DMS153 treated with DMSO at 0.1 percent for 48 hours (cell line): Measurements from ENCODE around the gene GBP5.
"Not testable (repeated sequence)": the region's sequence is repeated elsewhere in the genome, so short reads cannot be mapped to it uniquely, and the experiment has no call there.

ENCODE experiments used
- DNase-seq: peaks from one replicate; lab custom pipeline; 2025; ENCODE audit not compliant: unreplicated experiment; lab: John Stamatoyannopoulos, UW

The GBP5 gene

GRCh38 chr1:89272269-89273041 lies at the start of gene GBP5:
TSS of gene GBP5 (minus strand) at chr1:89272860. CDS start at chr1:89269555, 3,305 bp downstream.
- DNase-seq: not testable (repeated sequence)

DNA sequence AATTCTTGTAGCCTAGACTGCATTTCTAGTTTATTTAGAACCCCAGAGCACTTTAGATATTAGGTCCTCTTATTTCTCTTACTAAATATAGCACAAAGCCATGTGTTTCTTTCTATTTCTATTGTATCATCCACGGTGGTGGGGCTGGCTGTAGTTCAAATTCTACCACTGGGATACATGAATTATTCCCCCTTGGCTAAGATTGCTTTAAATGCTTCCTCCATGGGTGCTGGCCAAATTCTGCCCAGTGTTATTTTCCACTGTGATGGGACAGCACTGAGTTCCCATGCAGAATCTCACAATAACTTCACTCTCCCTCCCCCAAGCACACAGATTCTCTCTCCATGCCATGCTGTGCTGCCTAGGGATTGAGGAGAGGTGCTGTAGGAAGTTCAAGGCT lies 49.7 kb upstream of the GBP5 start:
- DNase-seq: no peak

- no peak for DNase-seq
Observed at GRCh38 chr1:89312572-89312971, 39.9 kb upstream of the GBP5 start.

GRCh38 chr1:89311757-89312156 lies 39.1 kb upstream of the GBP5 start:
- no peak for DNase-seq

DNA sequence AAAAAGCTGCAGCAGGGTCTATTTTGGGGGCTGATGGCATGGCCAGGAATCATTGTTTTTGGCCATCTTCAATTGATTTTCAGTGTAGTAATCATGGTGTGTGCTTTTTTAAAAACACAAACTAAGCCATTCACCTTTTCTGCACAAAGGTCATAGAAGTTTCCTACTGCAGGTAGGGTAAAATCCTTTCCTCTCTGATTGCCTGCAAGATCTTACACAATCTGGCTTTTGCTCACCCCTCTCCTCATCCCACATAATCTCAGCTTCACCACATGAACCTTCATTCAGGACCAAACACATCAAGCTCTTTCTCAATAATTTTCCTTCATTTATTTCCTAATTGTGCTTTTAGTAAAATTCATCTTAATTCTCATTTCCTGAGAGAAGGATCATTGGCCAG lies 38.3 kb upstream of the GBP5 start:
- no peak for DNase-seq

DNA sequence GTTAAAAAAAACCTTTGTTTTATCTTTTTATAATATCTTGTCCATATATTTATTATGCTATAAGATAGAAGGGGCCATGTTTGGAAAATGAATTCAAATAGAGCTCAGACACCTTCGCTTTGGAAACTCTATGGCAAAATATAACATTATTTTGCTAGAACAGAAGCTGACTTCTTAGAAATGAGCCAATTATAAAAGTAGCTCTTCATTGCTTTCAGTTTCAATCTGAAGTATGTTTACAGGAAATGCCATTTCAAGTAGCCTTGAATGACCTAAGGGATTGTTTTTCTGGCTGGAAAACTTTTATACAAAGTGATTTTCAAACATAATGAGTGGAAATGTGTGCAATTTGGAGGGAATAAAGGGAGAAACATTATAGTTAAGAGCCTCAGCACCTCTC lies 37.8 kb upstream of the GBP5 start:
- no peak for DNase-seq

GRCh38 chr1:89309828-89310227 lies 37.2 kb upstream of the GBP5 start:
- no peak for DNase-seq

- no peak for DNase-seq
Observed at GRCh38 chr1:89306273-89306672, 33.6 kb upstream of the GBP5 start.

DNA sequence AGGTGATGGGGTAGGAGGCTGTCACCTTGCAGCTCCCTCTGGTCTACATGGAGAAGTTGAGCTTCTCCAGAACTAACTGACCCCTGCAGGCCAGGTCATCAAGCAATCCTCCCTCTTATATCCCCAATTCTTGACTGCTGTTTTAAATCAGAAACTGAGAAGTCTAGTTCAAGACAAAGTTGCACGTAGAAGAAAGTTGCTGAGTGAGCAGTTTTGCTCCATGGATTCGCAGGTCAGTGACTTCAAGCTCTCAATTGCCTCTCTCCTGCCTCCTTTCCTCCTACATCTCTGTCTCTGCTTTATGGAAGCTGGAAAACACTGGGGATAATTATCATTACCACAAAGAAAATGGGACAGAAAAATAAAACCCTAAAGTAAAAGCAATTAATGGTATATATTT lies 32.8 kb upstream of the GBP5 start:
- no peak for DNase-seq

DNA sequence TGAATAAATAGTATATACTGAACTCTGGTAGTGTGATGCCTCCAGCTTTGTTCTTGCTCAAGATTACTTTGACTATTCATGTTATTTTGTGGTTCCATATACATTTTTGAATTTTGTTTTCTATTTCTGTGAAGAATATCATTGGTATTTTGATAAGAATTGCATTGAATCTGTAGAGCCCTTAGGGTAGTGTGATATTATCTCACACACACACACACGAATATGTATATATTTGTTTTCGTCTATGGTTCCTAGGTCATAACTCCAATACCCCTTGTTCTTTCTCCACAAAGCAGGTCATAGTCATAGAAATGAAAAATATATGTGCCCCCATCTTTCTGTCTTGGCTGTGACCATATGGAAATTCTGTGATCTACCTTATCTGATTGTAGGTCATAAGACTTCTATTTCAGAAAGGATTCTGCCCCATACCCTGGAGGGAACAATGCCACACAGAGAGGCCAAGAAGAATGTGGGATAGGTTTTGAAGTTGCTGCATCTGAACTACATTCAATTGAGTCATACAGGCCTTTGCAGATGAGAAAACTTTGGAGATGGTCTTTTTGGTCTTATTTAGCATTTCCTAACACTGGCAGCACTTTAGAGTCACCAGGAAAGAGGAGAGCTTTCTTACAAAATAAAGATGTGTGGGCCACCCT lies 32.0 kb upstream of the GBP5 start:
- DNase-seq: no peak

- no peak for DNase-seq
Observed at GRCh38 chr1:89302697-89303332, 30.2 kb upstream of the GBP5 start.

- DNase-seq: not testable (repeated sequence)
Observed at GRCh38 chr1:89299739-89300463, 27.2 kb upstream of the GBP5 start.

DNA sequence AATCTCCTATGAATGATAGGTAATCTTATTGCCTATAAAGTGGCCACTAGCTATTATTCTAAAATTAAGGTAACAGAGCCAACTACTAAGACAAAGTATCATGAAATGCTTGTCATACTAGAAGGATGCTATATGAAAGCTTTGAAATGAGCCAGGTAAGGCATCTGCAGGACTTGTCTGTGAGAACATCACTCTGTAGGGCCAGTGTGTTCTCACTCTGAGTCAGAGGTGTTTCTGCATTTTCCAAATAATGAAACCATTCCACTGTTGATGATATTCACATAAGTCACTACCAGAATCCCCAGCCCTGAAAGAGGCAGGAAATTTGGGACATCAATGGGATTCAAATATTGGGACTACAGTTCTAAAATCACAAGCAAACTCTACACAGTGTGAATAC lies 25.8 kb upstream of the GBP5 start:
- DNase-seq: no peak

GRCh38 chr1:89295187-89295586 lies 22.5 kb upstream of the GBP5 start:
- no peak for DNase-seq

DNA sequence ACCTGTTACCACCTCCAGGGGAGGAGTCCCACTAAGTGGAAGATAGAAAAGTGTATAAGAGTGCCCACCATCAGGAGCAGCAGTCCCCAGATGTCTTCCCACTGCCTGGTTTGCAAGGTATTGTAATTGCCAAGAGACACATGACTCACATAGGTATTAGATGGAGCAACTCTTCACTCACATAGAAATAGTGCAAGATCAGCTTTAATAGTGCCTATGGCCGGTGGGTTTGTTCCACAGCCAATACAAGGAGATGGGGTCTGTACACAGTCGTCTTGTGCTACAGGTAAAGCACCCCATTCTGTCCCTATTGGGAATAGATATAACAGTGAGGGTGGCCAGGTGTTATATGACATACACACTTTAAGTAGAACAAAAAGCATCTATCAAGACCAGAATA lies 18.6 kb upstream of the GBP5 start:
- no peak for DNase-seq

DNA sequence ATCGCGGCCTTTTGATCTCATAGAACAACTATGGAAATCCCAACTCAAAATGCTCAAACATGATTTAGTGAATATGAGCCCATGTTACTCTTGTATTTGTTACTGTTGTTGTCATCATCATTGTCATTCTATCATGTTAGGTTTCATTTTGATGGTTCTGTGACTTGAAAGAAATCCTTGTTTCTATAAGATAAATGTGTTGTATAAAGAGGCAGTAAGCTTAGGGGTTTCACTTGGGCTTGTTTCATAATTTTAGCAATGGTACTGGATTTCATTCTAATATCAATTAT lies 15.3 kb upstream of the GBP5 start:
- DNase-seq: no peak

DNA sequence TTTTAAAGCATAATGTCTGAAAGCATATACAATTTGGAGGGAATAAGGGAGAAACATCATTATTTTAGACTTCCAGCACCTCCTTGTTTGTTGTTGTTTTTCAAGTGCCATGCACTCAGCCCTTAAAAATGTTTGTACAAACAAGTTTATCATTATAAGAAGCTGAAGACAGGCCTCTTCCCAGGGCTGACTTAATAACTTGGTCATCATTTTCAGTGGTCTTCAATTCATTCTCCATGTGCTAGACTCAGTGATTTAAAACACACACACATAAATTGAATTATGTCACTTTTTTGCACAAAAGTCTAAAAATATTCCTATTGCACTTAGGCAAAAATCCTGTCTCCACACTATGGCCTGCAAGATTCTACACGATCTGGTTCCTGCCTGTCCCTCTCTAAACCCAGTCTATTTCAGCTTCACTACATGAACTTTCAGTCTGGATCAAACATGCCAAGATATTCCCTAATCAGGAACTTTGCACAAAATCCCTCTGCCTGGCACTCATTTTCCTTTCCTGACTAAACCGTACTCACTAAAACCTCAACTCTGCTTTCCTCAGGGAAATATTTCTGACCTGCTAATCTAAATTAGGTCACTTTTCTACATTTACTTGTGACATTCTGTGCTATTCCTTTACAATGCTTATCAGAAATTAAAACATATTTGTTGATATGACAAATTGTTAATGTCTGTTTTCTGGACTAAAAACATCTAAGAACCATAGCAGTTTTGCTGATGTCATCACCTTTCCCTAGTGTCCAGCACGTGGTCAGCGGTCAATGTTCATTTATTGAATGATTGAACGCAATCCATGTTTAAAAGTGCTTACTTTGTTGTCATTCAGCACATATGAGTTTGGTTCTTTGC lies 14.8 kb upstream of the GBP5 start:
- DNase-seq: no peak

- DNase-seq: no peak
Observed at GRCh38 chr1:89286549-89287180, 14.0 kb upstream of the GBP5 start.

DNA sequence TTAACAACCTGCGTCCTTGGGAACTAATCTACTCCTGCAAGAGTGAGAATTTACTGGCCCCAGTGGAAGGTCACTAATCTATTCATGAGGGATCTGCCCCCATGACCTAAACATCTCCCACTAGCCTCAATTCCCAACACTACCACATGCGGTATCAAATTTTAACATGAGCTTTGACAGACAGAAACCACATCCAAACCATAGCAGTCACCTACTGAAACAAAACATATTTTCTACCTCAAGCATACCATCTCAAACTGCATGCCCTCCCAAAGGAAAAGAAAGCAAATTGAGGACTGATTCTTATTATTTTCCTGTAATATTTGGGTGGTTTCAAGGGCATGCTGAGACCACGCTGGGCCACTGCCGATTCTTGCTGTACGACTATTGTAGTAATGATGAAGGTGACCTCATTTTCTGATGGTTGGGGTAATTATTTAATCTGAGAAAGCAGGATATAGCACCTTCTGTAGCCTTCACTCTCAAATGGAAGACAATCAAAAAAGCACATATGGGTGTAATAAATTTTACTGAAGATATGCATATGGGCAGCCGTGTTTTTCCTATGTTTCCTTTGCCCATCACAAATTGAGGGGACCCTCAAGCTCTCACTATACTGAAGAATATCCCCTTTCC lies 13.2 kb upstream of the GBP5 start:
- DNase-seq: no peak
